Chondrocyte (in vitro differentiated cells): Measurements from ENCODE around the gene FLNC. TPM values are rescaled to one million over a fixed set of nuclear protein-coding genes. Genes with fewer than 3 reads are reported as not detected.

ENCODE experiments used
- DNase-seq: peaks from one replicate; pipeline ENCODE4 v3.0.0; 2021; ENCODE audit warnings: mixed read lengths, low spot score
- H3K27ac Mint-ChIP-seq: one replicate; pipeline ENCODE4 v1.8.0; 2021; ENCODE audit warnings: mild to moderate bottlenecking, moderate library complexity, mixed read lengths; ENCODE audit not compliant: unreplicated experiment
- H3K27me3 Mint-ChIP-seq: 2 replicates; pipeline ENCODE4 v1.8.0; 2021; ENCODE audit warnings: low read depth, mixed read lengths
- H3K36me3 Mint-ChIP-seq: 2 replicates; pipeline ENCODE4 v1.8.0; 2021; ENCODE audit warnings: low read depth, mixed read lengths
- H3K4me1 Mint-ChIP-seq: 2 replicates; pipeline ENCODE4 v1.8.0; 2021; ENCODE audit warnings: low read depth, mild to moderate bottlenecking, mixed read lengths
- H3K4me3 Mint-ChIP-seq: one replicate; pipeline ENCODE4 v1.8.0; 2021; ENCODE audit warnings: mild to moderate bottlenecking, moderate library complexity, mixed read lengths; ENCODE audit not compliant: unreplicated experiment
- H3K9me3 Mint-ChIP-seq: 2 replicates; pipeline ENCODE4 v1.8.0; 2021; ENCODE audit warnings: low read depth, mixed read lengths
- total RNA-seq: library from RNA; stranded (reverse); gene quantifications from 3 replicates; pipeline ENCODE4 v1.2.1, GENCODE V29; 2021
- TF ChIP-seq, protein P1 (sequence below): fragments of 200-600 bp; sonication (generic); IDR thresholded peaks from 2 replicates; pipeline ENCODE4 v1.5.0; 2021; ENCODE audit warnings: antibody characterized with exemption, mild to moderate bottlenecking, moderate library complexity

The FLNC gene
- total RNA-seq, 1 donor from 2014 or later, result 118 TPM

DNA sequence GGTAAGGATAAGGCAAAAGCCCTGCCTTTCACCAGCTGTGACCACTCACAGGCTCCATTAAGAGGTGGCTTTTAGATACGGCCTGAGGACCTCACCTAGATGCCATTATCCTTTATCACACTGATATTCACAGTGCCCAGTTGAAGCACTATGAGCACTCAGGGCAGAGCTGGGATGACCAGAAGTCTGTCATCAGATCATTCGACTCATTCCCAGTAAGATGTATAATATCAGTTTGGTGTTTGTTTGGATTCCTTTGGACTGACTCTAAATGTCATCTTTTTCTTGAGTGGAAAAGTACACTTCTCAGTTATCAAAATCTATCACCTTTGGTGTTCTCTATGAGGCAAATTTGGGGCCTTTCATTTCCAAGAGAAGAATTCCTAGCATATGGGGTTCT lies 19.7 kb upstream of the FLNC start:
- no peaks in the 10 kb centered on the region for H3K9me3 Mint-ChIP-seq
- H3K4me1 Mint-ChIP-seq, result no peaks in the 10 kb centered on the region
- H3K36me3 Mint-ChIP-seq, result peaks cover 5% of the 10 kb centered on the region
- H3K4me3 Mint-ChIP-seq, result no peak overlapping the region
- no peak for DNase-seq
- peaks cover 1% of the 10 kb centered on the region for H3K27me3 Mint-ChIP-seq
- TF ChIP-seq, protein P1, sequence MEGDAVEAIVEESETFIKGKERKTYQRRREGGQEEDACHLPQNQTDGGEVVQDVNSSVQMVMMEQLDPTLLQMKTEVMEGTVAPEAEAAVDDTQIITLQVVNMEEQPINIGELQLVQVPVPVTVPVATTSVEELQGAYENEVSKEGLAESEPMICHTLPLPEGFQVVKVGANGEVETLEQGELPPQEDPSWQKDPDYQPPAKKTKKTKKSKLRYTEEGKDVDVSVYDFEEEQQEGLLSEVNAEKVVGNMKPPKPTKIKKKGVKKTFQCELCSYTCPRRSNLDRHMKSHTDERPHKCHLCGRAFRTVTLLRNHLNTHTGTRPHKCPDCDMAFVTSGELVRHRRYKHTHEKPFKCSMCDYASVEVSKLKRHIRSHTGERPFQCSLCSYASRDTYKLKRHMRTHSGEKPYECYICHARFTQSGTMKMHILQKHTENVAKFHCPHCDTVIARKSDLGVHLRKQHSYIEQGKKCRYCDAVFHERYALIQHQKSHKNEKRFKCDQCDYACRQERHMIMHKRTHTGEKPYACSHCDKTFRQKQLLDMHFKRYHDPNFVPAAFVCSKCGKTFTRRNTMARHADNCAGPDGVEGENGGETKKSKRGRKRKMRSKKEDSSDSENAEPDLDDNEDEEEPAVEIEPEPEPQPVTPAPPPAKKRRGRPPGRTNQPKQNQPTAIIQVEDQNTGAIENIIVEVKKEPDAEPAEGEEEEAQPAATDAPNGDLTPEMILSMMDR, result no peak
- no peak overlapping the region for H3K27ac Mint-ChIP-seq

DNA sequence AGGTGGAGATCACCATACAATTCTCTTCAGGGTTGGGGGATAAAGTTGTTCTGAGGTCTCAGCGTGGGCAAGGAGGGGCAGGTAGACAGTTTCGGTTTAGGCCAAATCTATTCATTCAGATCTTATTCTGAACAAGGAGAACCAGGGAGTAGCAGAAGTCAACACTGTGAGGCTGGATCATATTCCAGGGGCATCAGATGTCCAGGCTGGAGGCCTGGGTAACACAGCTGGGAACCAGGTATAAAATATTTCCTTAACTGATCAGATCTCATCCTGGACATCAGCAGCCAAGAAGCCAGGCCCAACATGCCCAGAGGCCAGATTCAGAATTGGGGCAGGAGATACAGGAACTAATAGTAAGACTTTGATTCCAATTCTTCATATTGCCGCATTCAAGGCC lies 19.2 kb upstream of the FLNC start:
- Mint-ChIP-seq H3K4me3 (no peak overlapping the region), H3K4me1 (no peaks in the 10 kb centered on the region), H3K9me3 (no peaks in the 10 kb centered on the region), H3K27me3 (peaks cover 3% of the 10 kb centered on the region), H3K27ac (no peak overlapping the region), H3K36me3 (peaks cover 5% of the 10 kb centered on the region)
- TF ChIP-seq, protein P1, result no peak
- no peak for DNase-seq

DNA sequence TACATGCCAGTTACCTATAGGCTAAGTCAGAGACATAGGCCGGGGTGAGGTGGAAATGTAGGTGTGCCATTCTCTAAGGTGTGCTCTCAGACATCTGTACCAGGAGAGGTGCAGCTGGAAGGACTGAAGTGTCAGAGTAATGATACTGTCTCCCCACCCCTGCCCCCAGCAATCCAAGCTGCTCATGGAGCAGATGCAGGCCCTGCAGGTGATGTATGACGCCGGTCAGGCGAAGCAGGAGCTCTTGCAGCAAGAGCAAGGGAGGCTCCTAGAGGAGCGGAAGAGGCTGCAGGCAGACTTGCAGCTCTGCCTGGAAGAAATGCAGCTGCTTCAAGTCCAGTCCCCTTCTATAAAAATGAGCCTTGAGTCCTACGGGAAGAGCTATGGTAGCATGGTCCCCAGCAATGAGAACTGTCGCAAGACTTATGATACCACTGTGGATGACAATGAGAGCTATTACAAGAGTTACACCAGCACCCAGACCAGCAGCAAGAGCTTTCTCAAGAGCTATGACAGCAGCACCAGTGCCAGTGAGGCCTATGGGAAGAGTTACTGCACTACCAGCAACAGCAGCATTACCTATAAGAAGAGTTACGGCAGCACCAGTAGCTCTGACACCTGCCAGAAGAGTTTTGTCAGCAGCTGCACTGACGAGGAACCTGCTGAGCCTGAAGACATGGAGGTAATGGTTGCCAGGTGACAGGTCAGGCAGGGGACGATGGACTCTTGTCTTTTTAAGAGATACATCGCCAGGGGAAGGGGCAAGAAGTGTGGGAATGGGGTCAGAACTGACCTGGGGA lies 18.4 kb upstream of the FLNC start:
- peaks cover 3% of the 10 kb centered on the region for H3K27me3 Mint-ChIP-seq
- no peak overlapping the region for H3K4me3 Mint-ChIP-seq
- H3K4me1 Mint-ChIP-seq, result no peaks in the 10 kb centered on the region
- no peak for DNase-seq
- peaks cover 3% of the 10 kb centered on the region for H3K36me3 Mint-ChIP-seq
- TF ChIP-seq, protein P1, result no peak
- H3K9me3 Mint-ChIP-seq, result no peaks in the 10 kb centered on the region
- no peak overlapping the region for H3K27ac Mint-ChIP-seq

- Mint-ChIP-seq H3K27ac (no peak overlapping the region), H3K27me3 (peaks cover 3% of the 10 kb centered on the region), H3K4me1 (no peaks in the 10 kb centered on the region)
These were observed 17.6 kb upstream of the FLNC start for GRCh38 chr7:128812514-128813168.

GRCh38 chr7:128814499-128814898 lies 15.7 kb upstream of the FLNC start:
- Mint-ChIP-seq H3K4me3 (no peak overlapping the region), H3K9me3 (no peaks in the 10 kb centered on the region), H3K4me1 (no peaks in the 10 kb centered on the region), H3K27me3 (peaks cover 3% of the 10 kb centered on the region), H3K36me3 (peaks cover 3% of the 10 kb centered on the region), H3K27ac (no peak overlapping the region)
- TF ChIP-seq, protein P1, result no peak
- DNase-seq, result no peak

More at GRCh38 chr7:128812514-128813168, 17.6 kb upstream of the FLNC start:
- TF ChIP-seq, protein P1, result no peak
- no peak for DNase-seq
- Mint-ChIP-seq H3K36me3 (peaks cover 3% of the 10 kb centered on the region), H3K9me3 (no peaks in the 10 kb centered on the region), H3K4me3 (no peak overlapping the region)
